ENCODE data around the gene CNDP2.

DNA sequence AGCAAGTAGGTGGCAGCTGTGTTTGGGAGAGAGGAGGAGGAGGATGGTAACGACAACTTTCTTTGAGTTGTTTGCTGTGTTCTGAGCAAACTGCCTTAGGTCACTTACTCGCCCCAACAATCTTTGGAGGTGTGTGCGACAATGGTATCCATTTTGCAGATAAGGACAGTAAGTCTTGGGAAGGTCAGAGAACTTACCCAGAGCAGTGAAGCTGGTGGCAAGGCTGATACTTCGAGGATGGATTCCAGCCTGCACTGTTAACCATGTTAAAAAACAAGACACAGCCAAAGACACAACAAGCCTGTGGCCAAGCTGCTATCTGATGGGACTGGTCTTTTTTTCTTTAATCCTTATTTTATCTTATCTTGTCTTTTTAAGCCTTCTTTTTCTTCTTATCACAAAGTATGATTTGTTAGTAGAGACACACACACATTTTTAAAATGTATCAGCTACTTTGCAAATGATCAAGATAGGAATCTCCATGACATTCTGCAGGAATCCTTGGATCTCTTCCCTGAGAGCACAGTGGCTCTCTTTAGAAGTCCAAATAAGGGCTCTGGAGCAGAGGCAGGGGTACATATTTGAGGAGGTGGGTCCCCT lies 66.1 kb downstream of the CNDP2 start:
- TF ChIP-seq, protein P1, sequence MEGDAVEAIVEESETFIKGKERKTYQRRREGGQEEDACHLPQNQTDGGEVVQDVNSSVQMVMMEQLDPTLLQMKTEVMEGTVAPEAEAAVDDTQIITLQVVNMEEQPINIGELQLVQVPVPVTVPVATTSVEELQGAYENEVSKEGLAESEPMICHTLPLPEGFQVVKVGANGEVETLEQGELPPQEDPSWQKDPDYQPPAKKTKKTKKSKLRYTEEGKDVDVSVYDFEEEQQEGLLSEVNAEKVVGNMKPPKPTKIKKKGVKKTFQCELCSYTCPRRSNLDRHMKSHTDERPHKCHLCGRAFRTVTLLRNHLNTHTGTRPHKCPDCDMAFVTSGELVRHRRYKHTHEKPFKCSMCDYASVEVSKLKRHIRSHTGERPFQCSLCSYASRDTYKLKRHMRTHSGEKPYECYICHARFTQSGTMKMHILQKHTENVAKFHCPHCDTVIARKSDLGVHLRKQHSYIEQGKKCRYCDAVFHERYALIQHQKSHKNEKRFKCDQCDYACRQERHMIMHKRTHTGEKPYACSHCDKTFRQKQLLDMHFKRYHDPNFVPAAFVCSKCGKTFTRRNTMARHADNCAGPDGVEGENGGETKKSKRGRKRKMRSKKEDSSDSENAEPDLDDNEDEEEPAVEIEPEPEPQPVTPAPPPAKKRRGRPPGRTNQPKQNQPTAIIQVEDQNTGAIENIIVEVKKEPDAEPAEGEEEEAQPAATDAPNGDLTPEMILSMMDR (IDR thresholded peaks at IDR 0.05; ENCODE audit: poor library complexity): no peak
- TF ChIP-seq EZH2phosphoT487 (IDR thresholded peaks at IDR 0.05; ENCODE audit: low read depth, severe bottlenecking, unreplicated experiment) (no peak), EZH2 (IDR thresholded peaks at IDR 0.05; ENCODE audit: borderline replicate concordance) (no peak)

All from hepatocyte (in vitro differentiated cells).